Measurements from ENCODE around the gene MICOS13. TPM values are rescaled to one million over a fixed set of nuclear protein-coding genes. Genes with fewer than 3 reads are reported as not detected.
A peak's percentile ranks its signal among the peaks of the same experiment; 100 is the strongest.

Gene MICOS13
- total and polyA plus RNA-seq, 2 experiments from 2014 or later, result 15.5 to 54.6 TPM

- no peak overlapping the region for H2AFZ ChIP-seq
- no peak overlapping the region for H3K27ac ChIP-seq (ENCODE audit: low read depth)
- Mint-ChIP-seq H3K9me3 (peaks cover 3% of the 10 kb centered on the region; the same call in 2 of the 3 replicates), H3K4me1 (0 out of 3 replicates have a peak, but pooled peaks cover 4% of the 10 kb centered on the region), H3K27me3 (ENCODE audit: insufficient read depth, low read depth, poor library complexity) (peaks cover 49% of the 10 kb centered on the region), H3K36me3 (ENCODE audit: low read depth) (peaks cover 83% of the 10 kb centered on the region), H3K27ac (no peak overlapping the region), H3K4me3 (no peak overlapping the region)
- peaks cover 20% of the 10 kb centered on the region for H3K79me2 ChIP-seq (replicated peaks; ENCODE audit: insufficient read depth)
- no peak overlapping the region for H3K4me3 ChIP-seq
- no peak overlapping the region for H3K4me2 ChIP-seq
- no peaks in the 10 kb centered on the region for H3K4me1 ChIP-seq (ENCODE audit: insufficient read depth)
- DNase-seq (ENCODE audit: low spot score) (peak; percentile 24), ATAC-seq (peak; percentile 3; the same call in 2 of the 3 replicates)
- TF ChIP-seq ETS1 (IDR thresholded peaks at IDR 0.05) (no peak), CTCF (conservative IDR thresholded peaks at IDR 0.05; ENCODE audit: low read depth in 2 of 2) (peak in 1 of 2 experiments; percentile 31; a peak in 2 of 4 replicates)
- no peaks in the 10 kb centered on the region for H3K36me3 ChIP-seq (ENCODE audit: insufficient read depth)
- H3F3A ChIP-seq (replicated peaks; ENCODE audit: low read depth), result peaks cover 16% of the 10 kb centered on the region
- H3K9me2 ChIP-seq (ENCODE audit: insufficient read depth), result no peaks in the 10 kb centered on the region
- no peaks in the 10 kb centered on the region for H3K27me3 ChIP-seq (ENCODE audit: insufficient read depth)
- peaks cover 13% of the 10 kb centered on the region; the same call in 1 of the 2 replicates for H4K20me1 ChIP-seq (replicated peaks; ENCODE audit: insufficient read depth)
Measured at GRCh38 chr19:5695649-5696195, 15.4 kb upstream of the MICOS13 start.

GRCh38 chr19:5694956-5695648 lies 14.8 kb upstream of the MICOS13 start:
- peaks cover 52% of the 10 kb centered on the region for H3K27me3 Mint-ChIP-seq (ENCODE audit: insufficient read depth, low read depth, poor library complexity)
- no peak overlapping the region for H3K27ac Mint-ChIP-seq
- no peaks in the 10 kb centered on the region for H3K36me3 ChIP-seq (ENCODE audit: insufficient read depth)
- peaks cover 5% of the 10 kb centered on the region; the same call in 2 of the 3 replicates for H3K9me3 Mint-ChIP-seq
- DNase-seq (ENCODE audit: low spot score), result peak; percentile 0
- no peaks in the 10 kb centered on the region for H3K4me1 ChIP-seq (ENCODE audit: insufficient read depth)
- H3K27me3 ChIP-seq (ENCODE audit: insufficient read depth), result no peaks in the 10 kb centered on the region
- no peak for ATAC-seq
- H3F3A ChIP-seq (replicated peaks; ENCODE audit: low read depth), result peaks cover 16% of the 10 kb centered on the region
- no peak overlapping the region for H3K4me2 ChIP-seq
- peaks cover 26% of the 10 kb centered on the region for H3K79me2 ChIP-seq (replicated peaks; ENCODE audit: insufficient read depth)
- H3K36me3 Mint-ChIP-seq (ENCODE audit: low read depth), result peaks cover 83% of the 10 kb centered on the region
- H3K4me1 Mint-ChIP-seq, result 0 out of 3 replicates have a peak, but pooled peaks cover 4% of the 10 kb centered on the region
- no peak overlapping the region for H3K4me3 Mint-ChIP-seq
- no peak overlapping the region for H2AFZ ChIP-seq
- H3K27ac ChIP-seq (ENCODE audit: low read depth), result no peak overlapping the region
- peaks cover 13% of the 10 kb centered on the region; the same call in 1 of the 2 replicates for H4K20me1 ChIP-seq (replicated peaks; ENCODE audit: insufficient read depth)
- no peaks in the 10 kb centered on the region for H3K9me2 ChIP-seq (ENCODE audit: insufficient read depth)
- H3K4me3 ChIP-seq, result no peak overlapping the region
- TF ChIP-seq EZH2 (IDR thresholded peaks at IDR 0.05; ENCODE audit: low read depth, unreplicated experiment), result no peak
- no peak for TF ChIP-seq NANOG (IDR thresholded peaks at IDR 0.05; ENCODE audit: borderline replicate concordance)
- TF ChIP-seq ETS1 (IDR thresholded peaks at IDR 0.05), result no peak
- no peak for TF ChIP-seq CREB1 (CRISPR knock-in tag; IDR thresholded peaks at IDR 0.05; ENCODE audit: low read depth)
- no peak for TF ChIP-seq EZH2phosphoT487 (IDR thresholded peaks at IDR 0.05; ENCODE audit: unreplicated experiment)
- no peak for TF ChIP-seq ZNF114 (CRISPR knock-in tag; IDR thresholded peaks at IDR 0.05)
- no peak for TF ChIP-seq CTCF (conservative IDR thresholded peaks at IDR 0.05; ENCODE audit: low read depth in 2 of 2)
- TF ChIP-seq STAT1 (IDR thresholded peaks at IDR 0.05; ENCODE audit: unreplicated experiment), result no peak
- TF ChIP-seq JUNB (IDR thresholded peaks at IDR 0.05; ENCODE audit: unreplicated experiment), result no peak

Measured in GM23338 (cell line).